Psoas muscle (tissue), 8 donors: ENCODE measurements around the gene UBL5. TPM values are rescaled to one million over a fixed set of nuclear protein-coding genes. Genes with fewer than 3 reads are reported as not detected.

ENCODE experiments used
- ATAC-seq, 4 donors: fragments of 200-7000 bp; cut with Tn5 transposase; one replicate each; pipeline ENCODE4 v1.9.1; 2020; ENCODE audit warnings: moderate library complexity in 3 of 4, mild to moderate bottlenecking in 2 of 4
- DNase-seq, 2 donors: peaks; one replicate each; pipeline ENCODE4 v3.0.0-alpha.2; 2020
- H3K27ac ChIP-seq: fragments of 200-600 bp; one replicate; pipeline ENCODE4 v1.8.0; 2022
- H3K27me3 ChIP-seq, 3 donors: fragments of 200-600 bp in 1 of 3; one replicate each; pipeline versions ENCODE4 v1.6.1 to v1.8.0; 2013 to 2022; ENCODE audit warnings: low read length in 2 of 3, mild to moderate bottlenecking in 2 of 3, moderate library complexity in 1 of 3; ENCODE audit not compliant: insufficient read depth in 3 of 3
- H3K36me3 ChIP-seq, 2 donors: fragments of 200-600 bp in 1 of 2; one replicate each; pipeline versions ENCODE4 v1.6.1 to v1.8.0; 2013 to 2022; ENCODE audit warnings: low read depth in 1 of 2, mild to moderate bottlenecking in 1 of 2, moderate library complexity in 1 of 2; ENCODE audit not compliant: insufficient read depth in 1 of 2
- H3K4me1 ChIP-seq: fragments of 200-600 bp; one replicate; pipeline ENCODE4 v1.8.0; 2022
- H3K4me3 ChIP-seq: fragments of 200-600 bp; one replicate; pipeline ENCODE4 v1.8.0; 2022; ENCODE audit warnings: mild to moderate bottlenecking
- H3K9me3 ChIP-seq: fragments of 200-600 bp; one replicate; pipeline ENCODE4 v1.8.0; 2022
- CTCF ChIP-seq: fragments of 200-600 bp; IDR thresholded peaks from one replicate; pipeline ENCODE4 v1.8.0; 2022; ENCODE audit warnings: antibody characterized with exemption
- WGBS, 3 donors: extraction: QIAGEN DNeasy Blood & Tissue Kit; methylation state at CpG; one replicate each; pipeline versions ENCODE4 v1.1.6 to v1.1.7; 2013; 5-methylcytosine and 5-hydroxymethylcytosine counted together
- intact Hi-C, 2 donors: fragments of 100-400 bp; cut with DNase I; formaldehyde crosslinking; loops; one replicate each; pipeline versions ENCODE4 v1.11.0 to v1.14.2; 2022
- polyA plus RNA-seq, 3 donors: library from polyadenylated mRNA; stranded (reverse); fragments of 200-250 nt; gene quantifications; one replicate each; pipeline ENCODE4 v1.2.3, GENCODE V29; 2013
- total RNA-seq, 4 donors: library from RNA; stranded (reverse); fragmentation: NEBNext Ultra II Directional in 2 of 4; extraction: Animal tissue kit (Norgen Biotek cat#: 25700) in 2 of 4; gene quantifications; one replicate each; pipeline versions ENCODE4 v1.2.1 to v1.2.4, GENCODE V29; 2021 to 2023
- donor health status: healthy with polysubstance abuse.
- donor health status: DM: no; HTN: no; CAD: no; lungs with moderate emphysema.
- donor health status: Bipolar disorder and iron deficiency.
- donor health status: healthy.
- donor health status: DM: yes; HTN: yes; CAD: no.
- donor health status: DM: no; HTN: no; CAD: no.
- donor health status: DM: no; HTN: no; CAD: no.
- donor health status: DM: yes; HTN: yes; CAD: no.

UBL5 gene
- total and polyA plus RNA-seq, 7 donors, result 262 to 659 (median 368) TPM

- peaks cover 0 to 29% of the 10 kb centered on the region in 2 donors for H3K36me3 ChIP-seq
- TF ChIP-seq CTCF, result peak; percentile 64
- H3K9me3 ChIP-seq, result no peaks in the 10 kb centered on the region
- DNase-seq (peak; percentile 99), ATAC-seq (peak; percentile 99 to 100 (median 99))
- no peaks in the 10 kb centered on the region for H3K27me3 ChIP-seq
- peak within 1 kb of the TSS; percentile 80 for H3K27ac ChIP-seq
- peaks cover 12% of the 10 kb centered on the region for H3K4me1 ChIP-seq
- peak within 1 kb of the TSS; percentile 96 for H3K4me3 ChIP-seq
- 0% methylated on average over 50 to 73 of the region's 73 CpGs for WGBS, 3 donors
- intact Hi-C loops, result loop anchor here in 1 of 2 donors (10.0 kb wide), 1 partner anchor 500 kb away; the partner anchor contains the start of genes ICAM3 and RAVER1
Measured at GRCh38 chr19:9834726-9835506, 7.2 kb downstream of the UBL5 start, which contains the start of gene PIN1. PIN1 (plus strand) TSS chr19:9835318; CDS start chr19:9835345, 27 bp downstream.

GRCh38 chr19:9835507-9835949 lies 7.8 kb downstream of the UBL5 start:
- Histone ChIP-seq H3K27me3 (no peaks in the 10 kb centered on the region), H3K36me3 (peaks cover 0 to 29% of the 10 kb centered on the region in 2 donors), H3K4me1 (peaks cover 12% of the 10 kb centered on the region), H3K9me3 (no peaks in the 10 kb centered on the region), H3K4me3 (peak overlapping the region; percentile 96), H3K27ac (peak overlapping the region; percentile 80)
- intact Hi-C loops, result loop anchor here in 1 of 2 donors (10.0 kb wide), 1 partner anchor 499 kb away; the partner anchor contains the start of genes ICAM3 and RAVER1
- WGBS, 3 donors, result 1 to 4% (median 2%) methylated on average over 12 to 28 of the region's 28 CpGs
- DNase-seq (no peak), ATAC-seq (peak in 3 of 4 donors; percentile 9 to 17 (median 13))
- no peak for TF ChIP-seq CTCF

DNA sequence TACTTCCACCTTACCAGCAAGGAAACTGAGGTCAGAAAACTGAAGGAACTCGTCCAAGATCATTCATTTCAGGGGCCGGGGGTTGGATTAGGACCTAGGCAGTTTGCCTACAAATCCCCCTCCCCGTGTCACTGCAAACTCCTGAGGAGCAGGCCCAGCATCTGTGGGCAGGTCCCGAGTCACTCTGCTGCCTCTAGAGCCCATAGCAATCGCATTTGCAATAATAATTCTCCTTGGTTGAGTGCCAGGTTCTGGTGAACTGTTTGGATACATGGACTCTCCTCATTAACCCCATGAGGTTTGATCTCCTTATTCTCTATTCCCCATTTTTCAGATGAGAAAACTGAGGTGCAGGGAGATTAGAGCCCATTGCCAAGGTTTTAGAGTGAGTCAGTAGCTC lies 8.3 kb downstream of the UBL5 start:
- Histone ChIP-seq H3K4me3 (peak overlapping the region; percentile 96), H3K9me3 (no peaks in the 10 kb centered on the region), H3K36me3 (peaks cover 0 to 30% of the 10 kb centered on the region in 2 donors), H3K4me1 (peaks cover 12% of the 10 kb centered on the region), H3K27me3 (no peaks in the 10 kb centered on the region), H3K27ac (no peak overlapping the region)
- TF ChIP-seq CTCF, result no peak
- WGBS, 3 donors, result 1 to 3% (median 2%) methylated on average over 5 of the region's 5 CpGs
- intact Hi-C loops, result loop anchor here in 1 of 2 donors (10.0 kb wide), 1 partner anchor 499 kb away; the partner anchor contains the start of genes ICAM3 and RAVER1
- DNase-seq (no peak), ATAC-seq (no peak)

- peaks cover 12% of the 10 kb centered on the region for H3K4me1 ChIP-seq
- 88 to 91% (median 89%) methylated on average over 15 of the region's 15 CpGs for WGBS, 3 donors
- no peak overlapping the region for H3K4me3 ChIP-seq
- H3K27ac ChIP-seq, result no peak overlapping the region
- ATAC-seq (no peak), DNase-seq (no peak)
- H3K9me3 ChIP-seq, result peaks cover under 1% of the 10 kb centered on the region
- TF ChIP-seq CTCF, result no peak
- H3K27me3 ChIP-seq, result no peaks in the 10 kb centered on the region
- intact Hi-C loops, result loop anchor here in 1 of 2 donors (10.0 kb wide), 1 partner anchor 496 kb away; the partner anchor contains the start of genes ICAM3 and RAVER1
- H3K36me3 ChIP-seq, result peaks cover under 1 to 53% of the 10 kb centered on the region in 2 donors
Measured at GRCh38 chr19:9838324-9838723, 10.6 kb downstream of the UBL5 start.
